Colonic mucosa (tissue), 4 donors: Measurements from ENCODE around the gene PSTPIP1. TPM values are rescaled to one million over a fixed set of nuclear protein-coding genes. Genes with fewer than 3 reads are reported as not detected.
A peak's percentile ranks its signal among the peaks of the same experiment; 100 is the strongest.

Experiments
- DNase-seq: peaks from one replicate; pipeline ENCODE4 v3.0.0-alpha.2; 2020
- H3K27ac ChIP-seq: fragments of 200-600 bp; one replicate; pipeline ENCODE4 v1.8.0; 2021
- H3K27me3 ChIP-seq: fragments of 200-600 bp; one replicate; pipeline ENCODE4 v1.8.0; 2021
- H3K36me3 ChIP-seq: fragments of 200-600 bp; one replicate; pipeline ENCODE4 v1.8.0; 2021
- H3K4me1 ChIP-seq: fragments of 200-600 bp; one replicate; pipeline ENCODE4 v1.8.0; 2021; ENCODE audit warnings: mild to moderate bottlenecking
- H3K4me3 ChIP-seq: fragments of 200-600 bp; one replicate; pipeline ENCODE4 v1.8.0; 2021
- H3K9ac ChIP-seq, 2 donors: one replicate each; pipeline ENCODE4 v1.7.0; 2013; ENCODE audit warnings: control low read depth in 2 of 2, low read depth in 2 of 2, low read length in 2 of 2
- H3K9me3 ChIP-seq: fragments of 200-600 bp; one replicate; pipeline ENCODE4 v1.8.0; 2021
- CTCF ChIP-seq: fragments of 200-600 bp; IDR thresholded peaks from one replicate; pipeline ENCODE4 v1.8.0; 2022; ENCODE audit warnings: antibody characterized with exemption, mild to moderate bottlenecking
- intact Hi-C: fragments of 100-400 bp; cut with DNase I; formaldehyde crosslinking; loops from one replicate; pipeline ENCODE4 v1.14.1; 2022
- total RNA-seq, 2 donors: library from RNA; stranded (reverse); fragmentation: NEBNext Ultra II Directional in 1 of 2; extraction: Animal tissue kit (Norgen Biotek cat#: 25700) in 1 of 2; gene quantifications; one replicate each; pipeline ENCODE4 v1.2.1, GENCODE V29; 2021
- donor health status: healthy.
- donor health status: DM: no; HTN: no; CAD: no.
- donor health status: DM: no; HTN: no; CAD: no.

PSTPIP1 gene
- total RNA-seq, 2 donors from 2014 or later, result 3.7 to 4.2 TPM

- no peak for DNase-seq
- intact Hi-C loops, result no loop called here
- Histone ChIP-seq H3K9me3 (no peaks in the 10 kb centered on the region), H3K27ac (no peak overlapping the region), H3K27me3 (no peaks in the 10 kb centered on the region), H3K36me3 (no peaks in the 10 kb centered on the region), H3K4me3 (no peak overlapping the region), H3K9ac (no peak overlapping the region), H3K4me1 (no peaks in the 10 kb centered on the region)
- no peak for TF ChIP-seq CTCF
Observed at GRCh38 chr15:77002436-77002835, 7.5 kb downstream of the PSTPIP1 start.

- Histone ChIP-seq H3K4me1 (no peaks in the 10 kb centered on the region), H3K27me3 (no peaks in the 10 kb centered on the region), H3K36me3 (no peaks in the 10 kb centered on the region), H3K4me3 (no peak overlapping the region), H3K9ac (no peak overlapping the region), H3K27ac (peak overlapping the region; percentile 22), H3K9me3 (no peaks in the 10 kb centered on the region)
- intact Hi-C loops, result no loop called here
- no peak for TF ChIP-seq CTCF
- peak; percentile 47 for DNase-seq
Observed at GRCh38 chr15:77002954-77003912, 8.3 kb downstream of the PSTPIP1 start.

- Histone ChIP-seq H3K4me3 (no peak overlapping the region), H3K36me3 (no peaks in the 10 kb centered on the region), H3K9me3 (no peaks in the 10 kb centered on the region), H3K27ac (peak overlapping the region; percentile 22), H3K27me3 (no peaks in the 10 kb centered on the region), H3K4me1 (no peaks in the 10 kb centered on the region), H3K9ac (no peak overlapping the region)
- intact Hi-C loops, result no loop called here
- no peak for TF ChIP-seq CTCF
- no peak for DNase-seq
Observed at GRCh38 chr15:77004189-77004588, 9.3 kb downstream of the PSTPIP1 start.

GRCh38 chr15:77009176-77009575 lies 14.2 kb downstream of the PSTPIP1 start:
- no peak for DNase-seq
- Histone ChIP-seq H3K36me3 (no peaks in the 10 kb centered on the region), H3K9me3 (no peaks in the 10 kb centered on the region), H3K4me3 (no peak overlapping the region), H3K27ac (no peak overlapping the region), H3K4me1 (no peaks in the 10 kb centered on the region), H3K9ac (no peak overlapping the region), H3K27me3 (no peaks in the 10 kb centered on the region)
- intact Hi-C loops, result no loop called here
- no peak for TF ChIP-seq CTCF

GRCh38 chr15:77009646-77010311 lies 14.9 kb downstream of the PSTPIP1 start:
- no peak for DNase-seq
- no peaks in the 10 kb centered on the region for H3K9me3 ChIP-seq
- H3K4me1 ChIP-seq, result peaks cover 2% of the 10 kb centered on the region
- H3K36me3 ChIP-seq, result no peaks in the 10 kb centered on the region
- no peak overlapping the region for H3K4me3 ChIP-seq
- no peak overlapping the region for H3K27ac ChIP-seq
- intact Hi-C loops, result no loop called here
- TF ChIP-seq CTCF, result no peak
- H3K27me3 ChIP-seq, result no peaks in the 10 kb centered on the region
- no peak overlapping the region for H3K9ac ChIP-seq
